Hindlimb muscle (tissue), 1 donor: ENCODE data around the gene SLC5A9. TPM values are rescaled to one million over a fixed set of nuclear protein-coding genes. Genes with fewer than 3 reads are reported as not detected.

Source experiments
- polyA plus RNA-seq: library from polyadenylated mRNA; unstranded; fragments of 120-200 nt; gene quantifications from one replicate; pipeline ENCODE4 v1.2.1, GENCODE V29; 2013; ENCODE audit not compliant: insufficient read length

Gene SLC5A9
- polyA plus RNA-seq, 1 donor, result 1.4 TPM

Other genes with a start within 250 kb of the SLC5A9 start
- 5.5 TPM for gene TRABD2B, start 225.3 kb upstream of the SLC5A9 start, polyA plus RNA-seq
- gene SPATA6, start 249.5 kb downstream of the SLC5A9 start, polyA plus RNA-seq, result 10.8 TPM